Tibial artery (tissue), 4 donors: ENCODE measurements around the gene B4GALT6.

Experiments
- DNase-seq, 2 donors: peaks; one replicate each; pipeline ENCODE4 v3.0.0-alpha.2; 2019
- H3K27ac ChIP-seq, 2 donors: fragments of 200-600 bp; sonication (generic) in 1 of 2; 1 replicate in 1 of 2; 2 replicates in 1 of 2; pipeline ENCODE4 v1.5.1; 2018 to 2019; ENCODE audit warnings: mild to moderate bottlenecking in 1 of 2
- H3K27me3 ChIP-seq, 2 donors: fragments of 200-600 bp; sonication (generic) in 1 of 2; one replicate each; pipeline versions ENCODE4 v1.5.1 to v1.6.0; 2016 to 2019
- H3K36me3 ChIP-seq, 3 donors: fragments of 200-600 bp; sonication (generic) in 2 of 3; one replicate each; pipeline ENCODE4 v1.5.1; 2016 to 2019; ENCODE audit warnings: mild to moderate bottlenecking in 2 of 3
- H3K4me1 ChIP-seq, 4 donors: fragments of 200-600 bp; sonication (generic) in 2 of 4; 1 replicate in 3 of 4; 2 replicates in 1 of 4; pipeline ENCODE4 v1.5.1; 2016 to 2019
- H3K4me3 ChIP-seq, 2 donors: fragments of 200-600 bp; sonication (generic) in 1 of 2; 1 replicate in 1 of 2; 2 replicates in 1 of 2; pipeline ENCODE4 v1.5.1; 2018 to 2019; ENCODE audit warnings: mild to moderate bottlenecking in 2 of 2
- H3K9me3 ChIP-seq, 3 donors: fragments of 200-600 bp; sonication (generic) in 1 of 3; one replicate each; pipeline ENCODE4 v1.5.1; 2016 to 2019
- CTCF ChIP-seq, 2 experiments: fragments of 200-600 bp in 1 of 2; fragments of 450-650 bp in 1 of 2; IDR thresholded peaks; one replicate each; pipeline ENCODE4 v1.5.1; 2017 to 2019; ENCODE audit warnings: antibody characterized with exemption in 2 of 2, mild to moderate bottlenecking in 1 of 2, moderate library complexity in 1 of 2
- intact Hi-C: fragments of 100-400 bp; cut with DNase I; formaldehyde crosslinking; loops from one replicate; pipeline ENCODE4 v1.15.0; 2023; ENCODE audit warnings: low total_unique reads

B4GALT6 gene

DNA sequence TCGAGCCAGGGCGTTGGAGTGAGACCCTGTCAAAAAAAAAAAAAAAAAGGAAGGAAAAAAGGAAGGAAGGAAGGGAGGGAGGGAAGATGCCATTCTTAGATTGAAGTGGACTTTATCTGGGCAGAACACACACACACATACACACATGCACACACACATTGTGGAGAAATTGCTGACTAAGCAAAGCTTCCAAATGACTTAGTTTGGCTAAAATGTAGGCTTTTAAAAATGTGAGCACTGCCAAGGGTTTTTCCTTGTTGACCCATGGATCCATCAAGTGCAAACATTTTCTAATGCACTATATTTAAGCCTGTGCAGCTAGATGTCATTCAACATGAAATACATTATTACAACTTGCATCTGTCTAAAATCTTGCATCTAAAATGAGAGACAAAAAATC lies 93.3 kb downstream of the B4GALT6 start:
- H3K27me3 ChIP-seq: no peaks in the 10 kb centered on the region
- DNase-seq: no peak
- no peak overlapping the region for H3K27ac ChIP-seq
- no peak for TF ChIP-seq CTCF (IDR thresholded peaks at IDR 0.05)
- no peak overlapping the region for H3K4me3 ChIP-seq
- no peaks in the 10 kb centered on the region for H3K9me3 ChIP-seq
- intact Hi-C loops: no loop called here
- H3K36me3 ChIP-seq: no peaks in the 10 kb centered on the region
- H3K4me1 ChIP-seq: no peaks in the 10 kb centered on the region

GRCh38 chr18:31590570-31590969 lies 93.8 kb downstream of the B4GALT6 start:
- no peak overlapping the region for H3K4me3 ChIP-seq
- TF ChIP-seq CTCF (IDR thresholded peaks at IDR 0.05): no peak
- no peaks in the 10 kb centered on the region for H3K4me1 ChIP-seq
- H3K9me3 ChIP-seq: no peaks in the 10 kb centered on the region
- intact Hi-C loops: no loop called here
- H3K27me3 ChIP-seq: no peaks in the 10 kb centered on the region
- no peak overlapping the region for H3K27ac ChIP-seq
- no peaks in the 10 kb centered on the region for H3K36me3 ChIP-seq
- no peak for DNase-seq

DNA sequence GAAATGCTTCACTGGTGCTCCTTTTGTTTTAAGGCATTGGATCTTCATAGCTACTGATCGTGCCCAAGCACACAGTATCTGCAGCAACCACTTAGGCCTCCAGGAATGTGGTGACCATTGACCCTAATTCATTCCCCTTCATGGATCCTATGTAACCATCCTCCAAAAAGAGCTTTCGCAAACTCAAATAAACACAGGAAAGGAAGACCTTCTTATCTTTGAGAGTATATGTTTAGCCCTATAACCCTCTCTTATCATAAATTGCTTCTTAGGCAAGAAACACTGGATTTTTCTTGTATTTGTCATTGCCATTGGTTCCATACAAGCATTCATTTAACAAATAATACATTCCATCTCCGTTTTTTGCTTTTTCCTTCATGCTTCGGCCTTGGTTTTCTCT lies 96.9 kb downstream of the B4GALT6 start:
- Histone ChIP-seq H3K27ac (no peak overlapping the region), H3K4me3 (no peak overlapping the region), H3K27me3 (no peaks in the 10 kb centered on the region), H3K9me3 (no peaks in the 10 kb centered on the region), H3K36me3 (no peaks in the 10 kb centered on the region), H3K4me1 (no peaks in the 10 kb centered on the region)
- intact Hi-C loops: no loop called here
- DNase-seq: no peak
- TF ChIP-seq CTCF (IDR thresholded peaks at IDR 0.05): no peak

- Histone ChIP-seq H3K27ac (no peak overlapping the region), H3K9me3 (no peaks in the 10 kb centered on the region), H3K4me3 (no peak overlapping the region), H3K36me3 (no peaks in the 10 kb centered on the region), H3K4me1 (no peaks in the 10 kb centered on the region), H3K27me3 (no peaks in the 10 kb centered on the region)
- intact Hi-C loops: no loop called here
- TF ChIP-seq CTCF (IDR thresholded peaks at IDR 0.05): no peak
- no peak for DNase-seq
Observed at GRCh38 chr18:31586616-31587015, 97.8 kb downstream of the B4GALT6 start.

DNA sequence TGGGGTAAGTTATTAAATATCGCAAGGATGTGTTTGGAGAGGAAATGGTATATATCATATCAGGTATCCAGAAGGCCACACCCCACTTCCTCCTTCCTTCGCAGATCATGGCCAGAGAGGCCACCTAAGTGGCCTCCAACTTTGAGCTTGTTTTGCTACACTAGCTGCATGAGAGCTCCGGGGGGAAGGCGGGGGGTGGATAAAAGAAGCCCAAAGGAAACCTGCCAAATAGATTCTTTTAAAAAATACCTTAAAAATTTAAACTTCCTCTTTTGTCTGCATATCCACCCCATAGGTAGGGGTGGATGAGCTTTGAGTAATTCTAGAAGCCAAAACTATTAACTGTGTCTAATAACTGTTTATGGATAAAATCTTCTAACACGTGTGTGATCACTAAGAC lies 98.4 kb downstream of the B4GALT6 start:
- Histone ChIP-seq H3K9me3 (no peaks in the 10 kb centered on the region), H3K27ac (no peak overlapping the region), H3K27me3 (no peaks in the 10 kb centered on the region), H3K36me3 (no peaks in the 10 kb centered on the region), H3K4me3 (no peak overlapping the region), H3K4me1 (no peaks in the 10 kb centered on the region)
- DNase-seq: no peak
- no peak for TF ChIP-seq CTCF (IDR thresholded peaks at IDR 0.05)
- intact Hi-C loops: no loop called here

- no peak for TF ChIP-seq CTCF (IDR thresholded peaks at IDR 0.05)
- Histone ChIP-seq H3K9me3 (no peaks in the 10 kb centered on the region), H3K27ac (no peak overlapping the region), H3K4me1 (no peaks in the 10 kb centered on the region), H3K27me3 (no peaks in the 10 kb centered on the region), H3K36me3 (no peaks in the 10 kb centered on the region), H3K4me3 (no peak overlapping the region)
- no peak for DNase-seq
- intact Hi-C loops: no loop called here
Observed at GRCh38 chr18:31583185-31583854, 101.1 kb downstream of the B4GALT6 start.
